GM12872 (cell line): Measurements from ENCODE around the gene RHOD.

Experiments
- CTCF ChIP-seq: IDR thresholded peaks from 3 replicates; pipeline ENCODE4 v1.5.1; 2011; ENCODE audit warnings: low read depth, mild to moderate bottlenecking, low read length, moderate library complexity; ENCODE audit not compliant: insufficient read depth

RHOD gene

GRCh38 chr11:67020949-67021348, 35.7 kb upstream of the RHOD start:
- no peak for TF ChIP-seq CTCF

GRCh38 chr11:67022341-67022933, 34.2 kb upstream of the RHOD start:
- no peak for TF ChIP-seq CTCF

- TF ChIP-seq CTCF: no peak
These were observed 33.4 kb upstream of the RHOD start, which contains the start of gene SYT12 for GRCh38 chr11:67022961-67023956. SYT12 (plus strand) TSS chr11:67023134; CDS start chr11:67030145, 7,011 bp downstream.

GRCh38 chr11:67023957-67024353, 32.7 kb upstream of the RHOD start:
- no peak for TF ChIP-seq CTCF

- no peak for TF ChIP-seq CTCF
These were observed 32.2 kb upstream of the RHOD start for GRCh38 chr11:67024410-67024809.

GRCh38 chr11:67024966-67025365, 31.7 kb upstream of the RHOD start:
- no peak for TF ChIP-seq CTCF

- no peak for TF ChIP-seq CTCF
These were observed 30.9 kb upstream of the RHOD start for GRCh38 chr11:67025750-67026149.
